ENCODE results near the gene EMILIN1. TPM values are rescaled to one million over a fixed set of nuclear protein-coding genes. Genes with fewer than 3 reads are reported as not detected.

The EMILIN1 gene
- total RNA-seq, 1 experiment from 2014 or later: 31.0 TPM

GRCh38 chr2:27086090-27086723 is 7.8 kb downstream of the EMILIN1 start:
- peak; percentile 96 for DNase-seq (ENCODE audit: low spot score)
- POLR2A ChIA-PET (ENCODE audit: low non-redundant PET): interaction anchor here (0.6 kb wide), 1 partner anchor 35 kb away, joined by 3 read pairs; the partner anchor contains the start of gene AGBL5
- peak overlapping the region; percentile 59 for H3K4me3 ChIP-seq (ENCODE audit: low read depth, low read length, poor library complexity, severe bottlenecking)
- intact Hi-C loops (cut with micrococcal nuclease; ENCODE audit: unreplicated experiment): no loop called here
- H3K27me3 ChIP-seq (replicated peaks; ENCODE audit: insufficient read depth, low read depth, low read length, poor library complexity): no peaks in the 10 kb centered on the region
- peak; percentile 66 for TF ChIP-seq CTCF (conservative IDR thresholded peaks at IDR 0.05; ENCODE audit: low read depth, low read length)
- no peak for TF ChIP-seq EZH2 (IDR thresholded peaks at IDR 0.05; ENCODE audit: borderline replicate concordance, low read depth, low read length, poor library complexity, severe bottlenecking)
- BruUV-seq (replicated peaks): no TSS peak
- CTCF ChIA-PET: interaction anchor here (0.6 kb wide), 1 partner anchor 55 kb away, joined by 3 read pairs; no protein-coding TSS in a partner anchor
- no peaks in the 10 kb centered on the region for H3K9me3 ChIP-seq (ENCODE audit: low read depth, low read length, poor library complexity, severe bottlenecking)
- peak overlapping the region; percentile 86 for H3K27ac ChIP-seq (ENCODE audit: low read depth, low read length, poor library complexity, severe bottlenecking)
- peaks cover 13% of the 10 kb centered on the region for H3K4me1 ChIP-seq (ENCODE audit: insufficient read depth, low read length, poor library complexity, severe bottlenecking)
- H3K36me3 ChIP-seq (ENCODE audit: insufficient read depth, low read length, poor library complexity, severe bottlenecking): no peaks in the 10 kb centered on the region

- TF ChIP-seq CTCF (conservative IDR thresholded peaks at IDR 0.05; ENCODE audit: low read depth, low read length) (no peak), EZH2 (IDR thresholded peaks at IDR 0.05; ENCODE audit: borderline replicate concordance, low read depth, low read length, poor library complexity, severe bottlenecking) (no peak)
- DNase-seq (ENCODE audit: low spot score): peak; percentile 73
- peaks cover 6% of the 10 kb centered on the region for H3K4me1 ChIP-seq (ENCODE audit: insufficient read depth, low read length, poor library complexity, severe bottlenecking)
- H3K27me3 ChIP-seq (replicated peaks; ENCODE audit: insufficient read depth, low read depth, low read length, poor library complexity): no peaks in the 10 kb centered on the region
- H3K9me3 ChIP-seq (ENCODE audit: low read depth, low read length, poor library complexity, severe bottlenecking): no peaks in the 10 kb centered on the region
- peak within 1 kb of the TSS; percentile 86 for H3K27ac ChIP-seq (ENCODE audit: low read depth, low read length, poor library complexity, severe bottlenecking)
- H3K36me3 ChIP-seq (ENCODE audit: insufficient read depth, low read length, poor library complexity, severe bottlenecking): no peaks in the 10 kb centered on the region
- ChIA-PET CTCF (interaction anchor here (0.6 to 1.3 kb wide), 5 partner anchors 15 to 216 kb away, joined by 3 to 8 read pairs (median 5); partner anchors contain the start of gene OST4), POLR2A (ENCODE audit: low non-redundant PET) (interaction anchor here (0.6 to 0.7 kb wide), 3 partner anchors 15 to 217 kb away, joined by 3 to 15 read pairs (median 5); partner anchors contain the start of genes AGBL5 and OST4)
- TSS peak; percentile 27 for BruUV-seq (replicated peaks)
- intact Hi-C loops (cut with micrococcal nuclease; ENCODE audit: unreplicated experiment): no loop called here
- H3K4me3 ChIP-seq (ENCODE audit: low read depth, low read length, poor library complexity, severe bottlenecking): peak within 1 kb of the TSS; percentile 59
These were observed 8.5 kb downstream of the EMILIN1 start, which contains the start of gene KHK for GRCh38 chr2:27086724-27087593. Gene KHK (plus strand): TSS chr2:27086772. CDS start chr2:27087260, 488 bp downstream.

GRCh38 chr2:27087823-27088410 is 9.5 kb downstream of the EMILIN1 start:
- Histone ChIP-seq H3K27ac (ENCODE audit: low read depth, low read length, poor library complexity, severe bottlenecking) (no peak overlapping the region), H3K4me3 (ENCODE audit: low read depth, low read length, poor library complexity, severe bottlenecking) (peak overlapping the region; percentile 59), H3K4me1 (ENCODE audit: insufficient read depth, low read length, poor library complexity, severe bottlenecking) (peaks cover 6% of the 10 kb centered on the region), H3K9me3 (ENCODE audit: low read depth, low read length, poor library complexity, severe bottlenecking) (no peaks in the 10 kb centered on the region), H3K27me3 (replicated peaks; ENCODE audit: insufficient read depth, low read depth, low read length, poor library complexity) (no peaks in the 10 kb centered on the region), H3K36me3 (ENCODE audit: insufficient read depth, low read length, poor library complexity, severe bottlenecking) (no peaks in the 10 kb centered on the region)
- no peak for DNase-seq (ENCODE audit: low spot score)
- BruUV-seq (replicated peaks): no TSS peak
- intact Hi-C loops (cut with micrococcal nuclease; ENCODE audit: unreplicated experiment): no loop called here
- POLR2A ChIA-PET (ENCODE audit: low non-redundant PET): interaction anchor here (0.7 kb wide), 1 partner anchor 16 kb away, joined by 15 read pairs; the partner anchor contains the start of gene OST4
- TF ChIP-seq CTCF (conservative IDR thresholded peaks at IDR 0.05; ENCODE audit: low read depth, low read length) (no peak), EZH2 (IDR thresholded peaks at IDR 0.05; ENCODE audit: borderline replicate concordance, low read depth, low read length, poor library complexity, severe bottlenecking) (no peak)
- CTCF ChIA-PET: interaction anchor here (0.7 to 1.3 kb wide), 4 partner anchors 16 to 593 kb away, joined by 3 to 8 read pairs (median 6); partner anchors contain the start of gene OST4
